Ishikawa (cell line): ENCODE results near the gene EVA1A.

Experiments used
- CEBPB ChIP-seq: IDR thresholded peaks from 2 replicates; pipeline ENCODE4 v1.6.1; 2012
- EGR1 ChIP-seq: IDR thresholded peaks from 2 replicates; pipeline ENCODE4 v1.6.1; 2012
- EP300 ChIP-seq: IDR thresholded peaks from 2 replicates; pipeline ENCODE4 v1.6.1; 2012; ENCODE audit warnings: borderline replicate concordance
- RAD21 ChIP-seq: IDR thresholded peaks from 2 replicates; pipeline ENCODE4 v1.6.1; 2012; ENCODE audit warnings: low read depth
- TAF1 ChIP-seq: IDR thresholded peaks from 2 replicates; pipeline ENCODE4 v1.6.1; 2012; ENCODE audit warnings: low read depth, mild to moderate bottlenecking
- TCF12 ChIP-seq: IDR thresholded peaks from 2 replicates; pipeline ENCODE4 v1.6.1; 2012; ENCODE audit warnings: low read depth
- ZBTB7A ChIP-seq: IDR thresholded peaks from 2 replicates; pipeline ENCODE4 v1.6.1; 2012; ENCODE audit warnings: low read depth
- TF ChIP-seq, protein P1 (sequence below): IDR thresholded peaks from 2 replicates; pipeline ENCODE4 v1.6.1; 2012
- TF ChIP-seq, protein P2 (sequence below): IDR thresholded peaks from 2 replicates; pipeline ENCODE4 v1.6.1; 2012; ENCODE audit warnings: low read depth, mild to moderate bottlenecking

DNA sequence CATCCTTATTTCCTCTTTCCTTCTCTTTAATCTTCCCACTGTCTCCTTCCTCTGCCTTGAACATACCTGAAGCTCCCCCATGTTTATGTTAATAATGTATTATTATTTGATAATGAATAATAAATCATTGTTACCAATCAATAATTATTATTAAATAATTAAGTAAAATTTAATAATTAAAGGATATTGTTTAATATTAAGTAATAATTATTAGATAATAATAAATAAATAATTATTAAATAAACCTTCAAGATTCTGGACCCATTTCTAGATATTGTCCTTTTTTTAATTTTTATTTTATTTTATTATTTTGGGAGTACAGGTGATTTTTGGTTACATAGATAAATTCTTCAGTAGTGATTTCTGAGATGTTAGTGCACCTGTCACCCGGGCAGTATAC, 7.4 kb upstream of the EVA1A start:
- TF ChIP-seq TAF1 (no peak), CEBPB (no peak), ZBTB7A (no peak), RAD21 (no peak), EGR1 (no peak), EP300 (no peak), TCF12 (no peak)
- TF ChIP-seq, protein P1, sequence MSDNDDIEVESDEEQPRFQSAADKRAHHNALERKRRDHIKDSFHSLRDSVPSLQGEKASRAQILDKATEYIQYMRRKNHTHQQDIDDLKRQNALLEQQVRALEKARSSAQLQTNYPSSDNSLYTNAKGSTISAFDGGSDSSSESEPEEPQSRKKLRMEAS = no peak
- TF ChIP-seq, protein P2, sequence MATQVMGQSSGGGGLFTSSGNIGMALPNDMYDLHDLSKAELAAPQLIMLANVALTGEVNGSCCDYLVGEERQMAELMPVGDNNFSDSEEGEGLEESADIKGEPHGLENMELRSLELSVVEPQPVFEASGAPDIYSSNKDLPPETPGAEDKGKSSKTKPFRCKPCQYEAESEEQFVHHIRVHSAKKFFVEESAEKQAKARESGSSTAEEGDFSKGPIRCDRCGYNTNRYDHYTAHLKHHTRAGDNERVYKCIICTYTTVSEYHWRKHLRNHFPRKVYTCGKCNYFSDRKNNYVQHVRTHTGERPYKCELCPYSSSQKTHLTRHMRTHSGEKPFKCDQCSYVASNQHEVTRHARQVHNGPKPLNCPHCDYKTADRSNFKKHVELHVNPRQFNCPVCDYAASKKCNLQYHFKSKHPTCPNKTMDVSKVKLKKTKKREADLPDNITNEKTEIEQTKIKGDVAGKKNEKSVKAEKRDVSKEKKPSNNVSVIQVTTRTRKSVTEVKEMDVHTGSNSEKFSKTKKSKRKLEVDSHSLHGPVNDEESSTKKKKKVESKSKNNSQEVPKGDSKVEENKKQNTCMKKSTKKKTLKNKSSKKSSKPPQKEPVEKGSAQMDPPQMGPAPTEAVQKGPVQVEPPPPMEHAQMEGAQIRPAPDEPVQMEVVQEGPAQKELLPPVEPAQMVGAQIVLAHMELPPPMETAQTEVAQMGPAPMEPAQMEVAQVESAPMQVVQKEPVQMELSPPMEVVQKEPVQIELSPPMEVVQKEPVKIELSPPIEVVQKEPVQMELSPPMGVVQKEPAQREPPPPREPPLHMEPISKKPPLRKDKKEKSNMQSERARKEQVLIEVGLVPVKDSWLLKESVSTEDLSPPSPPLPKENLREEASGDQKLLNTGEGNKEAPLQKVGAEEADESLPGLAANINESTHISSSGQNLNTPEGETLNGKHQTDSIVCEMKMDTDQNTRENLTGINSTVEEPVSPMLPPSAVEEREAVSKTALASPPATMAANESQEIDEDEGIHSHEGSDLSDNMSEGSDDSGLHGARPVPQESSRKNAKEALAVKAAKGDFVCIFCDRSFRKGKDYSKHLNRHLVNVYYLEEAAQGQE = no peak
